Kidney (tissue), 14 donors: ENCODE measurements around the gene PDE1A. TPM values are rescaled to one million over a fixed set of nuclear protein-coding genes. Genes with fewer than 3 reads are reported as not detected.

Experiments used
- DNase-seq, 5 donors: peaks; one replicate each; pipeline ENCODE4 v3.0.0-alpha.2; 2013 to 2020
- FAIRE-seq: peaks from 2 replicates; lab custom pipeline; 2012; peaks lifted over from hg19 to GRCh38; lab: Jason Lieb, UNC
- H3K27ac ChIP-seq, 2 donors: one replicate each; pipeline ENCODE4 v1.7.0; 2013; ENCODE audit warnings: low read depth in 2 of 2, low read length in 2 of 2, inconsistent platforms in 1 of 2
- H3K27me3 ChIP-seq: one replicate; pipeline ENCODE4 v1.7.1; 2013; ENCODE audit warnings: low read length, inconsistent platforms; ENCODE audit not compliant: control insufficient read depth, insufficient read depth
- H3K36me3 ChIP-seq, 3 donors: one replicate each; pipeline versions ENCODE4 v1.7.0 to v1.7.1; 2013; ENCODE audit warnings: low read length in 3 of 3, control low read depth in 1 of 3, inconsistent platforms in 1 of 3; ENCODE audit not compliant: insufficient read depth in 3 of 3, control insufficient read depth in 2 of 3
- H3K4me1 ChIP-seq, 3 donors: one replicate each; pipeline versions ENCODE4 v1.7.0 to v1.7.1; 2013; ENCODE audit warnings: low read length in 3 of 3, inconsistent platforms in 1 of 3, low read depth in 1 of 3; ENCODE audit not compliant: control insufficient read depth in 2 of 3, insufficient read depth in 2 of 3
- H3K4me3 ChIP-seq, 3 donors: one replicate each; pipeline versions ENCODE4 v1.7.0 to v1.8.1; 2013; ENCODE audit warnings: low read length in 3 of 3, control low read depth in 1 of 3, inconsistent platforms in 1 of 3
- H3K9ac ChIP-seq, 3 donors: one replicate each; pipeline versions ENCODE4 v1.7.0 to v1.7.1; 2013; ENCODE audit warnings: low read length in 3 of 3, control low read depth in 1 of 3, inconsistent platforms in 1 of 3
- H3K9me3 ChIP-seq, 3 donors: one replicate each; pipeline versions ENCODE4 v1.7.0 to v1.7.1; 2013; ENCODE audit warnings: low read length in 3 of 3, control low read depth in 1 of 3, inconsistent platforms in 1 of 3; ENCODE audit not compliant: control insufficient read depth in 2 of 3, insufficient read depth in 1 of 3
- intact Hi-C: fragments of 100-400 bp; cut with DNase I; formaldehyde crosslinking; loops from one replicate; pipeline ENCODE4 v1.11.1; 2022
- polyA plus RNA-seq: library from polyadenylated mRNA; stranded (reverse); fragments of 350-450 nt; fragmentation: Illumina TruSeq; extraction: RNeasy Lipid Tissue Mini Kit (QIAGEN cat#74804); gene quantifications from one replicate; pipeline ENCODE4 v1.2.3, GENCODE V29; 2014; ENCODE audit warnings: low read depth, low replicate concordance; ENCODE audit not compliant: insufficient read depth
- total RNA-seq: library from RNA; stranded (reverse); fragmentation: NEBNext Ultra II Directional; extraction: Animal tissue kit (Norgen Biotek cat#: 25700); gene quantifications from one replicate; pipeline ENCODE4 v1.2.1, GENCODE V29; 2021
- TF ChIP-seq, protein P1 (sequence below): IDR thresholded peaks from 3 replicates; pipeline ENCODE4 v1.5.1; 2012; ENCODE audit warnings: mild to moderate bottlenecking, moderate library complexity, borderline replicate concordance; ENCODE audit not compliant: insufficient read depth; ENCODE audit errors: extremely low read depth
- donor health status: control.
- donor health status: control.
- donor health status: control.
- donor health status: control.
- donor health status: control.
- donor health status: DM: yes; HTN: yes; CAD: no.
- donor health status: Normal renal cell carcinoma (clear cell type).

Gene PDE1A
- total and polyA plus RNA-seq, 2 donors from 2014 or later = 40.4 to 70.5 TPM

GRCh38 chr2:182220998-182221397 lies 205.8 kb downstream of the PDE1A start:
- intact Hi-C loops = no loop called here
- H3K9ac ChIP-seq = no peak overlapping the region
- no peaks in the 10 kb centered on the region for H3K9me3 ChIP-seq
- H3K4me3 ChIP-seq = no peak overlapping the region
- H3K36me3 ChIP-seq = no peaks in the 10 kb centered on the region
- FAIRE-seq = no peak
- no peak overlapping the region for H3K27ac ChIP-seq
- TF ChIP-seq, protein P1, sequence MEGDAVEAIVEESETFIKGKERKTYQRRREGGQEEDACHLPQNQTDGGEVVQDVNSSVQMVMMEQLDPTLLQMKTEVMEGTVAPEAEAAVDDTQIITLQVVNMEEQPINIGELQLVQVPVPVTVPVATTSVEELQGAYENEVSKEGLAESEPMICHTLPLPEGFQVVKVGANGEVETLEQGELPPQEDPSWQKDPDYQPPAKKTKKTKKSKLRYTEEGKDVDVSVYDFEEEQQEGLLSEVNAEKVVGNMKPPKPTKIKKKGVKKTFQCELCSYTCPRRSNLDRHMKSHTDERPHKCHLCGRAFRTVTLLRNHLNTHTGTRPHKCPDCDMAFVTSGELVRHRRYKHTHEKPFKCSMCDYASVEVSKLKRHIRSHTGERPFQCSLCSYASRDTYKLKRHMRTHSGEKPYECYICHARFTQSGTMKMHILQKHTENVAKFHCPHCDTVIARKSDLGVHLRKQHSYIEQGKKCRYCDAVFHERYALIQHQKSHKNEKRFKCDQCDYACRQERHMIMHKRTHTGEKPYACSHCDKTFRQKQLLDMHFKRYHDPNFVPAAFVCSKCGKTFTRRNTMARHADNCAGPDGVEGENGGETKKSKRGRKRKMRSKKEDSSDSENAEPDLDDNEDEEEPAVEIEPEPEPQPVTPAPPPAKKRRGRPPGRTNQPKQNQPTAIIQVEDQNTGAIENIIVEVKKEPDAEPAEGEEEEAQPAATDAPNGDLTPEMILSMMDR = no peak
- no peaks in the 10 kb centered on the region for H3K4me1 ChIP-seq
- DNase-seq = no peak
- no peaks in the 10 kb centered on the region for H3K27me3 ChIP-seq

DNA sequence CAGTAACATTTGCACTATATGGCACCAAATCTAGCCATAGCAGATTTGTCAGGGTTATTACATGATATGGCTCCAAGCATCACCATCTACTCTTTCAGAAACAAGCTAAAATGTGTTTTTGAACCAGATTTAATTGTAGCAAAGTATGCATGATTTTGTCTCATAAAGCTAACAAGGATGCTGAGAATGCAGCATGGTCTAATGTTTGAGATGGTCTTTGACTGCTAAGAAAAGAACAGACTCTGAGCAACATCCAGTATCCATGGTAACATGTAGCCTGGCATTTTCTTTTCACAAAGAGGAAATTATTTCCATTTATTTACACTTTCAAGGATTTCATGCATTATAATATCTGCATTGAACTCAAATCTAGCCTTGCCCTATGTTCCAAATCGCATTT lies 206.5 kb downstream of the PDE1A start:
- Histone ChIP-seq H3K9me3 (no peaks in the 10 kb centered on the region), H3K36me3 (no peaks in the 10 kb centered on the region), H3K27ac (no peak overlapping the region), H3K9ac (no peak overlapping the region), H3K4me1 (no peaks in the 10 kb centered on the region), H3K4me3 (no peak overlapping the region), H3K27me3 (no peaks in the 10 kb centered on the region)
- FAIRE-seq (no peak), DNase-seq (no peak)
- TF ChIP-seq, protein P1 = no peak
- intact Hi-C loops = no loop called here

GRCh38 chr2:182210669-182211068 lies 216.2 kb downstream of the PDE1A start:
- H3K36me3 ChIP-seq = no peaks in the 10 kb centered on the region
- no peak overlapping the region for H3K27ac ChIP-seq
- no peak overlapping the region for H3K9ac ChIP-seq
- DNase-seq = no peak
- TF ChIP-seq, protein P1 = no peak
- no peaks in the 10 kb centered on the region for H3K9me3 ChIP-seq
- intact Hi-C loops = no loop called here
- H3K4me3 ChIP-seq = no peak overlapping the region
- H3K27me3 ChIP-seq = no peaks in the 10 kb centered on the region
- FAIRE-seq = no peak
- no peaks in the 10 kb centered on the region for H3K4me1 ChIP-seq

DNA sequence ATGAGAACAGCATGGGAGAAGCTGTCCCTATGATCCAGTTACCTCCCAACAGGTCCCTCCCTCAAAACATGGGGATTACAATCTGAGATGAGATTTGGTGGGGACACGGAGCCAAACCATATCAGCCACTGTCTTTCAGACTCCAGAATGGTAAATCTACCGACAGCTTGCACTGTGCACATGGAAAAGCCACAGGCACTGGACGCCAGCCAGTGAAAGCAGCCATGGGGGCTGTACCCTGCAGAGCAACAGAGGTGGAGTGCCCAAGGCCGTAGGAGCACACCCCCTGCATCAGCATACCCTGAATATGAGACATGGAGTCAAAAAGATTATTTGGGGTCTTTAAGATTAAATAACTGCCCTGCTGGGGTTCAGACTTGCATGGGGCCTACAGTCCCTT lies 218.4 kb downstream of the PDE1A start:
- intact Hi-C loops = no loop called here
- no peak for FAIRE-seq

More for the DNA sequence above, 218.4 kb downstream of the PDE1A start:
- H3K27ac ChIP-seq = no peak overlapping the region
- DNase-seq = no peak
- H3K4me1 ChIP-seq = no peaks in the 10 kb centered on the region
- no peaks in the 10 kb centered on the region for H3K27me3 ChIP-seq
- no peak overlapping the region for H3K4me3 ChIP-seq
- no peak overlapping the region for H3K9ac ChIP-seq
- TF ChIP-seq, protein P1 = no peak
- H3K9me3 ChIP-seq = no peaks in the 10 kb centered on the region
- H3K36me3 ChIP-seq = no peaks in the 10 kb centered on the region
